Kidney tubule cell (primary cell): ENCODE data around the gene DHFR2.
"Not testable (repeated sequence)": the region's sequence is repeated elsewhere in the genome, so short reads cannot be mapped to it uniquely, and the experiment has no call there.

Experiments
- DNase-seq: peaks from one replicate; pipeline ENCODE4 v3.0.0-alpha.2; 2018; ENCODE audit warnings: low spot score

Gene DHFR2

GRCh38 chr3:94065122-94065521, 2.4 kb upstream of the DHFR2 start:
- DNase-seq = no peak

- DNase-seq = no peak
These were observed 1.6 kb upstream of the DHFR2 start for GRCh38 chr3:94064243-94064860.

GRCh38 chr3:94063496-94064119, 892 bp upstream of the DHFR2 start:
- no peak for DNase-seq

GRCh38 chr3:94061297-94061696, 1.4 kb downstream of the DHFR2 start:
- DNase-seq = no peak

GRCh38 chr3:94050546-94050945, 12.2 kb downstream of the DHFR2 start:
- no peak for DNase-seq

GRCh38 chr3:94049267-94049666, 13.4 kb downstream of the DHFR2 start:
- no peak for DNase-seq

GRCh38 chr3:94046533-94046932, 16.2 kb downstream of the DHFR2 start:
- no peak for DNase-seq

- DNase-seq = not testable (repeated sequence)
These were observed 18.4 kb downstream of the DHFR2 start for GRCh38 chr3:94044100-94044936.

- DNase-seq = no peak
These were observed 19.4 kb downstream of the DHFR2 start for GRCh38 chr3:94043285-94043684.

GRCh38 chr3:94036909-94037507, 25.7 kb downstream of the DHFR2 start:
- DNase-seq = peak; percentile 44

GRCh38 chr3:94028093-94028837, 34.5 kb downstream of the DHFR2 start, which contains the start of gene STX19:
TSS of gene STX19 (minus strand) at chr3:94028597. CDS start at chr3:94015269, 13,328 bp downstream.
- DNase-seq = peak; percentile 13

- DNase-seq = no peak
These were observed 36.1 kb downstream of the DHFR2 start for GRCh38 chr3:94026623-94027022.

- no peak for DNase-seq
These were observed 38.3 kb downstream of the DHFR2 start for GRCh38 chr3:94024385-94024784.

- DNase-seq = no peak
These were observed 42.4 kb downstream of the DHFR2 start for GRCh38 chr3:94020293-94020692.

- no peak for DNase-seq
These were observed 43.1 kb downstream of the DHFR2 start for GRCh38 chr3:94019659-94020058.

GRCh38 chr3:94015025-94015424, 47.7 kb downstream of the DHFR2 start:
- DNase-seq = no peak

- no peak for DNase-seq
These were observed 50.5 kb downstream of the DHFR2 start for GRCh38 chr3:94012185-94012584.

GRCh38 chr3:94011233-94011711, 51.4 kb downstream of the DHFR2 start:
- no peak for DNase-seq

- DNase-seq = no peak
These were observed 53.1 kb downstream of the DHFR2 start for GRCh38 chr3:94009608-94010007.

- DNase-seq = no peak
These were observed 54.5 kb downstream of the DHFR2 start for GRCh38 chr3:94008253-94008652.
